ENCODE results near the gene OCA2. TPM values are rescaled to one million over a fixed set of nuclear protein-coding genes. Genes with fewer than 3 reads are reported as not detected.

Gene OCA2
- polyA plus RNA-seq, 6 donors from 2014 or later = 0.09 to 0.23 TPM; not detected in 4

- Mint-ChIP-seq H3K9me3 (peaks cover 0 to 7% (median 0%) of the 10 kb centered on the region in 7 donors), H3K36me3 (no peaks in the 10 kb centered on the region), H3K4me3 (no peak overlapping the region), H3K27ac (no peak overlapping the region), H3K4me1 (no peaks in the 10 kb centered on the region), H3K27me3 (peaks cover 8 to 36% (median 32%) of the 10 kb centered on the region in 3 donors)
- no peak for ATAC-seq (ENCODE audit: low read depth in 2 of 2)
- DNase-seq = no peak
Measured at GRCh38 chr15:28079313-28079969, 19.7 kb downstream of the OCA2 start.

GRCh38 chr15:28078191-28078719, 20.9 kb downstream of the OCA2 start:
- no peak for DNase-seq
- Mint-ChIP-seq H3K27me3 (peaks cover 13 to 28% (median 26%) of the 10 kb centered on the region in 3 donors), H3K4me1 (no peaks in the 10 kb centered on the region), H3K27ac (peak overlapping the region in 1 of 6 donors; percentile 24), H3K36me3 (no peaks in the 10 kb centered on the region), H3K9me3 (peaks cover 0 to 7% (median 0%) of the 10 kb centered on the region in 7 donors), H3K4me3 (no peak overlapping the region)
- no peak for ATAC-seq (ENCODE audit: low read depth in 2 of 2)

GRCh38 chr15:28075573-28075972, 23.5 kb downstream of the OCA2 start:
- H3K27me3 Mint-ChIP-seq = peaks cover 13 to 34% (median 26%) of the 10 kb centered on the region in 3 donors
- ATAC-seq (ENCODE audit: low read depth in 2 of 2) (no peak), DNase-seq (no peak)
- H3K9me3 Mint-ChIP-seq = peaks cover 0 to 7% (median 2%) of the 10 kb centered on the region in 7 donors
- no peaks in the 10 kb centered on the region for H3K36me3 Mint-ChIP-seq
- H3K4me1 Mint-ChIP-seq = no peaks in the 10 kb centered on the region
- H3K4me3 Mint-ChIP-seq = no peak overlapping the region
- no peak overlapping the region for H3K27ac Mint-ChIP-seq

- no peak overlapping the region for H3K4me3 Mint-ChIP-seq
- peaks cover 0 to 7% of the 10 kb centered on the region in 2 donors for H3K36me3 Mint-ChIP-seq
- H3K9me3 Mint-ChIP-seq = peaks cover 5 to 17% (median 11%) of the 10 kb centered on the region in 7 donors
- DNase-seq (no peak), ATAC-seq (ENCODE audit: low read depth in 2 of 2) (no peak)
- no peaks in the 10 kb centered on the region for H3K4me1 Mint-ChIP-seq
- H3K27me3 Mint-ChIP-seq = peaks cover 20 to 28% (median 27%) of the 10 kb centered on the region in 3 donors
- H3K27ac Mint-ChIP-seq = no peak overlapping the region
Measured at GRCh38 chr15:28068930-28069329, 30.2 kb downstream of the OCA2 start.

GRCh38 chr15:28066231-28066630, 32.9 kb downstream of the OCA2 start:
- ATAC-seq (ENCODE audit: low read depth in 2 of 2) (no peak), DNase-seq (no peak)
- Mint-ChIP-seq H3K27me3 (peaks cover 14 to 30% (median 27%) of the 10 kb centered on the region in 3 donors), H3K4me1 (no peaks in the 10 kb centered on the region), H3K27ac (no peak overlapping the region), H3K4me3 (no peak overlapping the region), H3K9me3 (peaks cover 5 to 40% (median 18%) of the 10 kb centered on the region in 7 donors), H3K36me3 (peaks cover 0 to 8% of the 10 kb centered on the region in 2 donors)

- no peak overlapping the region for H3K27ac Mint-ChIP-seq
Measured at GRCh38 chr15:28060005-28060404, 39.1 kb downstream of the OCA2 start.

GRCh38 chr15:28058082-28058481, 41.0 kb downstream of the OCA2 start:
- peaks cover 4 to 35% (median 11%) of the 10 kb centered on the region in 7 donors for H3K9me3 Mint-ChIP-seq
- peaks cover 0 to 13% (median 8%) of the 10 kb centered on the region in 3 donors for H3K27me3 Mint-ChIP-seq
- no peaks in the 10 kb centered on the region for H3K4me1 Mint-ChIP-seq
- no peak overlapping the region for H3K27ac Mint-ChIP-seq
- no peak overlapping the region for H3K4me3 Mint-ChIP-seq
- H3K36me3 Mint-ChIP-seq = peaks cover 0 to 8% of the 10 kb centered on the region in 2 donors
- DNase-seq (no peak), ATAC-seq (ENCODE audit: low read depth in 2 of 2) (no peak)

More at GRCh38 chr15:28060005-28060404, 39.1 kb downstream of the OCA2 start:
- Mint-ChIP-seq H3K27me3 (peaks cover under 1 to 13% (median 8%) of the 10 kb centered on the region in 3 donors), H3K4me1 (no peaks in the 10 kb centered on the region), H3K4me3 (no peak overlapping the region), H3K36me3 (peaks cover 0 to 16% of the 10 kb centered on the region in 2 donors), H3K9me3 (peaks cover 5 to 54% (median 24%) of the 10 kb centered on the region in 7 donors)
- DNase-seq = no peak
- ATAC-seq (ENCODE audit: low read depth in 2 of 2) = no peak

- ATAC-seq (ENCODE audit: low read depth in 2 of 2) = no peak
- peaks cover 0 to 14% (median 9%) of the 10 kb centered on the region in 7 donors for H3K9me3 Mint-ChIP-seq
- peaks cover 0 to 9% (median 7%) of the 10 kb centered on the region in 3 donors for H3K27me3 Mint-ChIP-seq
- H3K4me1 Mint-ChIP-seq = no peaks in the 10 kb centered on the region
- no peak overlapping the region for H3K4me3 Mint-ChIP-seq
- peak overlapping the region in 1 of 6 donors; percentile 11 for H3K27ac Mint-ChIP-seq
- no peak for DNase-seq
- H3K36me3 Mint-ChIP-seq = no peaks in the 10 kb centered on the region
Measured at GRCh38 chr15:28051955-28052633, 47.0 kb downstream of the OCA2 start.

- Mint-ChIP-seq H3K27me3 (peaks cover 10 to 22% (median 12%) of the 10 kb centered on the region in 3 donors), H3K9me3 (peaks cover 0 to 23% (median 9%) of the 10 kb centered on the region in 7 donors), H3K27ac (no peak overlapping the region), H3K36me3 (no peaks in the 10 kb centered on the region), H3K4me3 (no peak overlapping the region), H3K4me1 (no peaks in the 10 kb centered on the region)
- ATAC-seq (ENCODE audit: low read depth in 2 of 2) = no peak
- no peak for DNase-seq
Measured at GRCh38 chr15:28049581-28049980, 49.5 kb downstream of the OCA2 start.

- ATAC-seq (ENCODE audit: low read depth in 2 of 2) = no peak
Measured at GRCh38 chr15:28047277-28047676, 51.8 kb downstream of the OCA2 start.

GRCh38 chr15:28044121-28044672, 54.9 kb downstream of the OCA2 start:
- Mint-ChIP-seq H3K4me3 (no peak overlapping the region), H3K9me3 (peaks cover 0 to 23% (median 9%) of the 10 kb centered on the region in 7 donors), H3K36me3 (no peaks in the 10 kb centered on the region), H3K27ac (no peak overlapping the region), H3K4me1 (no peaks in the 10 kb centered on the region), H3K27me3 (peaks cover 10 to 22% (median 12%) of the 10 kb centered on the region in 3 donors)
- no peak for ATAC-seq (ENCODE audit: low read depth in 2 of 2)
- no peak for DNase-seq

More at GRCh38 chr15:28047277-28047676, 51.8 kb downstream of the OCA2 start:
- no peak for DNase-seq
- H3K27me3 Mint-ChIP-seq = peaks cover 10 to 22% (median 19%) of the 10 kb centered on the region in 3 donors
- H3K4me1 Mint-ChIP-seq = no peaks in the 10 kb centered on the region
- peaks cover 0 to 23% (median 9%) of the 10 kb centered on the region in 7 donors for H3K9me3 Mint-ChIP-seq
- H3K27ac Mint-ChIP-seq = no peak overlapping the region
- no peak overlapping the region for H3K4me3 Mint-ChIP-seq
- H3K36me3 Mint-ChIP-seq = no peaks in the 10 kb centered on the region

- no peaks in the 10 kb centered on the region for H3K36me3 Mint-ChIP-seq
- no peak for ATAC-seq (ENCODE audit: low read depth in 2 of 2)
- H3K4me1 Mint-ChIP-seq = no peaks in the 10 kb centered on the region
- no peak overlapping the region for H3K4me3 Mint-ChIP-seq
- peaks cover 10 to 27% (median 12%) of the 10 kb centered on the region in 3 donors for H3K27me3 Mint-ChIP-seq
- no peak overlapping the region for H3K27ac Mint-ChIP-seq
- DNase-seq = no peak
- peaks cover 0 to 23% (median 9%) of the 10 kb centered on the region in 7 donors for H3K9me3 Mint-ChIP-seq
Measured at GRCh38 chr15:28043691-28044091, 55.4 kb downstream of the OCA2 start.

GRCh38 chr15:28037969-28038590, 61.0 kb downstream of the OCA2 start:
- ATAC-seq (ENCODE audit: low read depth in 2 of 2) = no peak
- H3K4me3 Mint-ChIP-seq = no peak overlapping the region

More at GRCh38 chr15:28037969-28038590, 61.0 kb downstream of the OCA2 start:
- Mint-ChIP-seq H3K27me3 (peaks cover 11 to 17% (median 14%) of the 10 kb centered on the region in 3 donors), H3K36me3 (no peaks in the 10 kb centered on the region), H3K27ac (peak overlapping the region in 1 of 6 donors; percentile 28), H3K4me1 (no peaks in the 10 kb centered on the region), H3K9me3 (peaks cover 0 to 5% (median 0%) of the 10 kb centered on the region in 7 donors)
- DNase-seq = no peak

Measured in naive B cell (primary cell).